HEK293 (cell line): ENCODE data around the gene CDH22.

Experiments
- GLIS1 ChIP-seq: fragments of 450-650 bp; formaldehyde crosslinking; IDR thresholded peaks from 2 replicates; pipeline ENCODE4 v1.5.1; 2016; ENCODE audit warnings: missing biosample characterization, missing genetic modification characterization
- MZF1 ChIP-seq: fragments of 450-650 bp; formaldehyde crosslinking; IDR thresholded peaks from 2 replicates; pipeline ENCODE4 v1.5.1; 2017; ENCODE audit warnings: missing biosample characterization, missing genetic modification characterization, borderline replicate concordance
- PATZ1 ChIP-seq: fragments of 450-650 bp; formaldehyde crosslinking; IDR thresholded peaks from 2 replicates; pipeline ENCODE4 v1.5.1; 2016; ENCODE audit warnings: missing biosample characterization, missing genetic modification characterization
- PRDM10 ChIP-seq: fragments of 450-650 bp; formaldehyde crosslinking; IDR thresholded peaks from 2 replicates; pipeline ENCODE4 v1.5.1; 2016; ENCODE audit warnings: missing biosample characterization, missing genetic modification characterization
- SP3 ChIP-seq: fragments of 450-650 bp; formaldehyde crosslinking; IDR thresholded peaks from 2 replicates; pipeline ENCODE4 v1.5.1; 2016; ENCODE audit warnings: missing biosample characterization, missing genetic modification characterization
- ZBTB11 ChIP-seq: fragments of 450-650 bp; formaldehyde crosslinking; conservative IDR thresholded peaks from 2 replicates; pipeline ENCODE4 v1.5.1; 2016; ENCODE audit warnings: low read depth, missing biosample characterization, missing genetic modification characterization
- ZBTB26 ChIP-seq: fragments of 450-650 bp; formaldehyde crosslinking; optimal IDR thresholded peaks from 2 replicates; pipeline ENCODE3; 2016; ENCODE audit warnings: missing biosample characterization, mild to moderate bottlenecking, missing genetic modification characterization
- ZFP41 ChIP-seq: fragments of 450-650 bp; formaldehyde crosslinking; IDR thresholded peaks from 2 replicates; pipeline ENCODE4 v1.5.1; 2016; ENCODE audit warnings: missing biosample characterization, missing genetic modification characterization, borderline replicate concordance
- ZNF114 ChIP-seq: fragments of 450-650 bp; formaldehyde crosslinking; IDR thresholded peaks from 2 replicates; pipeline ENCODE4 v1.5.0; 2017; ENCODE audit warnings: missing biosample characterization, missing genetic modification characterization
- ZNF121 ChIP-seq: fragments of 450-650 bp; formaldehyde crosslinking; IDR thresholded peaks from 2 replicates; pipeline ENCODE4 v1.5.1; 2016; ENCODE audit warnings: missing biosample characterization, missing genetic modification characterization
- ZNF16 ChIP-seq: fragments of 450-650 bp; formaldehyde crosslinking; IDR thresholded peaks from 2 replicates; pipeline ENCODE4 v1.5.1; 2016; ENCODE audit warnings: low read depth, missing biosample characterization, missing genetic modification characterization
- ZNF169 ChIP-seq: fragments of 450-650 bp; formaldehyde crosslinking; IDR thresholded peaks from 2 replicates; pipeline ENCODE4 v1.5.1; 2016; ENCODE audit warnings: missing biosample characterization, missing genetic modification characterization
- ZNF23 ChIP-seq: fragments of 450-650 bp; formaldehyde crosslinking; IDR thresholded peaks from 2 replicates; pipeline ENCODE4 v1.5.1; 2016; ENCODE audit warnings: missing biosample characterization, missing genetic modification characterization, borderline replicate concordance
- ZNF280D ChIP-seq: fragments of 450-650 bp; formaldehyde crosslinking; IDR thresholded peaks from 2 replicates; pipeline ENCODE4 v1.5.1; 2016; ENCODE audit warnings: missing biosample characterization, missing genetic modification characterization
- ZNF335 ChIP-seq: fragments of 450-650 bp; formaldehyde crosslinking; conservative IDR thresholded peaks from 2 replicates; pipeline ENCODE4 v1.5.1; 2016; ENCODE audit warnings: missing biosample characterization, missing genetic modification characterization
- ZNF596 ChIP-seq: fragments of 450-650 bp; IDR thresholded peaks from 2 replicates; pipeline ENCODE4 v1.5.0; 2018; ENCODE audit warnings: missing biosample characterization, mild to moderate bottlenecking, missing genetic modification characterization, moderate library complexity
- ZNF600 ChIP-seq: fragments of 450-650 bp; formaldehyde crosslinking; IDR thresholded peaks from 2 replicates; pipeline ENCODE4 v1.5.1; 2016; ENCODE audit warnings: missing biosample characterization, missing genetic modification characterization
- ZNF645 ChIP-seq: fragments of 450-650 bp; formaldehyde crosslinking; IDR thresholded peaks from 2 replicates; pipeline ENCODE4; 2016; ENCODE audit warnings: missing biosample characterization, missing genetic modification characterization
- ZNF654 ChIP-seq: fragments of 450-650 bp; formaldehyde crosslinking; IDR thresholded peaks from 2 replicates; pipeline ENCODE4 v1.5.1; 2016; ENCODE audit warnings: low read depth, missing biosample characterization, missing genetic modification characterization
- ZNF692 ChIP-seq: fragments of 450-650 bp; formaldehyde crosslinking; IDR thresholded peaks from 2 replicates; pipeline ENCODE4 v1.5.1; 2016; ENCODE audit warnings: missing biosample characterization, missing genetic modification characterization
- ZNF747 ChIP-seq: fragments of 450-650 bp; formaldehyde crosslinking; IDR thresholded peaks from 2 replicates; pipeline ENCODE4 v1.5.1; 2016; ENCODE audit warnings: missing biosample characterization, missing genetic modification characterization

Gene CDH22

GRCh38 chr20:46308258-46309157 is at the start of gene CDH22 (continued):
- peak; percentile 84 for TF ChIP-seq PRDM10 (tag by site-specific recombination)
- TF ChIP-seq GLIS1 (tag by site-specific recombination) = peak; percentile 99
- peak; percentile 98 for TF ChIP-seq ZNF596 (tag by site-specific recombination)
- TF ChIP-seq ZNF600 = 0 out of 2 replicates have a peak, but pooled peaks have one; percentile 21
- no peak for TF ChIP-seq ZNF16 (tag by site-specific recombination)
- TF ChIP-seq ZNF169 (tag by site-specific recombination) = no peak
- peak; percentile 30; the same call in 1 of the 2 replicates for TF ChIP-seq ZNF654
- TF ChIP-seq ZNF280D (tag by site-specific recombination) = no peak
- peak; percentile 84 for TF ChIP-seq ZBTB26 (tag by site-specific recombination)
- no peak for TF ChIP-seq ZFP41 (tag by site-specific recombination)
- TF ChIP-seq ZNF747 = no peak
- TF ChIP-seq ZNF114 (tag by site-specific recombination) = no peak
- TF ChIP-seq ZNF692 = peak; percentile 23; the same call in 1 of the 2 replicates
- no peak for TF ChIP-seq MZF1 (tag by site-specific recombination)
- TF ChIP-seq ZBTB11 = peak; percentile 88
- TF ChIP-seq SP3 = 0 out of 2 replicates have a peak, but pooled peaks have one; percentile 32
- peak; percentile 46 for TF ChIP-seq ZNF335 (tag by site-specific recombination)
- TF ChIP-seq ZNF645 (tag by site-specific recombination) = no peak
- TF ChIP-seq PATZ1 (tag by site-specific recombination) = peak; percentile 68; the same call in 1 of the 2 replicates
- no peak for TF ChIP-seq ZNF23 (tag by site-specific recombination)
- TF ChIP-seq ZNF121 (tag by site-specific recombination) = no peak
